Measurements from ENCODE around the gene STYK1. TPM values are rescaled to one million over a fixed set of nuclear protein-coding genes. Genes with fewer than 3 reads are reported as not detected.

The STYK1 gene
- total RNA-seq, 1 donor from 2014 or later = 11.4 TPM

DNA sequence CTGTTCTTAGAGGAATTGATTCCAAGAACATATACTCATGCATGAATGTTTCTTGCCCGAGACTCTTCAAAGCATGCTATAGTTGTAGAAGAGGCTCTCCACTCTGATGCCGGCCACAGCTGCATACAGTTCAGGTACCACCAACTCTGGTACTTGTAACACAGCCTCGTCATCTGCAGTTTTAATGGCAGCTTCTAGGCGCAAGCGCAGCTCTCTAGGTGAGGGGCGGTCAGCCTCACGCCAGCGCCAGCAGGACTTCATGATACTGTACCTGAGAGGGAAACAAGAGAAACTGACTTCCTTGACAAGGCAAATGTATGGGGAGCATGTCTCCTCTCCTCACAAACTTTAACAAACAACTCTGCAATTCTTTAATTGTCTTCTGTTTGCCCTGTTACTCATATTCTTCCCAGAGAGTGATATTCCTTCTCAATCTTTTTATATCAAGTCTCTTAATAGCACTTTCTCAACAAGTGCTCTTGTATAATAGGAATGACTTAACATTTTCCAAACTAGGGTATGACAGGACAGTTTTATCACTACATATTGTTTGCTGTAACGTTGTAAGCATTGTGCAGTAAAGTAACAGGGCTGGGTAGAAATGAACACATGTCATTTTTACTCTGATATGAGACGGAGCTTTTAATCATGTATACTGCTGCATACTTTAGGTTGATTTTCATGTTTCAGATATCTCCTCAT lies 53.6 kb downstream of the STYK1 start:
- no peak overlapping the region for H3K4me3 Mint-ChIP-seq (ENCODE audit: unreplicated experiment)
- no peak overlapping the region for H3K27ac Mint-ChIP-seq (ENCODE audit: unreplicated experiment)
- DNase-seq (ENCODE audit: low spot score) = no peak
- H3K27me3 Mint-ChIP-seq (ENCODE audit: unreplicated experiment) = no peaks in the 10 kb centered on the region
- H3K36me3 Mint-ChIP-seq (ENCODE audit: low read depth, unreplicated experiment) = no peaks in the 10 kb centered on the region
- no peaks in the 10 kb centered on the region for H3K4me1 Mint-ChIP-seq (ENCODE audit: unreplicated experiment)
- TF ChIP-seq, protein P1, sequence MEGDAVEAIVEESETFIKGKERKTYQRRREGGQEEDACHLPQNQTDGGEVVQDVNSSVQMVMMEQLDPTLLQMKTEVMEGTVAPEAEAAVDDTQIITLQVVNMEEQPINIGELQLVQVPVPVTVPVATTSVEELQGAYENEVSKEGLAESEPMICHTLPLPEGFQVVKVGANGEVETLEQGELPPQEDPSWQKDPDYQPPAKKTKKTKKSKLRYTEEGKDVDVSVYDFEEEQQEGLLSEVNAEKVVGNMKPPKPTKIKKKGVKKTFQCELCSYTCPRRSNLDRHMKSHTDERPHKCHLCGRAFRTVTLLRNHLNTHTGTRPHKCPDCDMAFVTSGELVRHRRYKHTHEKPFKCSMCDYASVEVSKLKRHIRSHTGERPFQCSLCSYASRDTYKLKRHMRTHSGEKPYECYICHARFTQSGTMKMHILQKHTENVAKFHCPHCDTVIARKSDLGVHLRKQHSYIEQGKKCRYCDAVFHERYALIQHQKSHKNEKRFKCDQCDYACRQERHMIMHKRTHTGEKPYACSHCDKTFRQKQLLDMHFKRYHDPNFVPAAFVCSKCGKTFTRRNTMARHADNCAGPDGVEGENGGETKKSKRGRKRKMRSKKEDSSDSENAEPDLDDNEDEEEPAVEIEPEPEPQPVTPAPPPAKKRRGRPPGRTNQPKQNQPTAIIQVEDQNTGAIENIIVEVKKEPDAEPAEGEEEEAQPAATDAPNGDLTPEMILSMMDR (IDR thresholded peaks at IDR 0.05; ENCODE audit: unreplicated experiment) = no peak
- no peaks in the 10 kb centered on the region for H3K9me3 Mint-ChIP-seq (ENCODE audit: unreplicated experiment)

DNA sequence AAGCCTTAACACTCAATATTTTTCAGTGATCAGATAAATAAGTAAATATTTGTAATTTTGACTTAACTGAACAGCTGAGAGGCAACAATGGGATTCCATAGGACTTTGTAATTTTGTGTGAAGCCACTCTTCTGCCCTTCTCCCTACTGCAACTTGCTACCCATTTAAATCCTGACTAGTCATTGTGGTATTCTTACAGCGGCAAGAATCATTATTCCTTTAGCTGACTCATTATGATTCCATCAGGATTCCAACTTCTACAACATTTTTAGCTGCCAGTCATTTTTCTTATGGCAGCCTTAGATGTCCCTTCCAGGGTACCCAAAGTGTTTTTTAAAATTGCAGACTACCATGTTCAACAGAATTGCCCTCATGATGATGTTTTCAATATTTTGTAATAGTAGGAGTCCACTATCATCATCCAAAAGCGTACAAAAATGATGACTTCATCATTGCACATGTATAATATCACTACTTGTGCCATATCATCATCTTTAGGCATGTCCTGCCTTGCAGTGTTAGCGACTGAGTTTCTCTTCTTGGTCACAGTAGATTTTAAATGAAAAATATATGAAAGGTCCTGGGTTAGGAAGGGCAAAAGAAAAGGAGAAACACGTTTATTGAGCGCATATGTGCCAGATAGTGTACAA lies 55.4 kb downstream of the STYK1 start:
- no peaks in the 10 kb centered on the region for H3K9me3 Mint-ChIP-seq (ENCODE audit: unreplicated experiment)
- no peak overlapping the region for H3K4me3 Mint-ChIP-seq (ENCODE audit: unreplicated experiment)
- H3K27ac Mint-ChIP-seq (ENCODE audit: unreplicated experiment) = no peak overlapping the region
- no peaks in the 10 kb centered on the region for H3K36me3 Mint-ChIP-seq (ENCODE audit: low read depth, unreplicated experiment)
- H3K4me1 Mint-ChIP-seq (ENCODE audit: unreplicated experiment) = peaks cover 4% of the 10 kb centered on the region
- no peak for DNase-seq (ENCODE audit: low spot score)
- H3K27me3 Mint-ChIP-seq (ENCODE audit: unreplicated experiment) = peaks cover under 1% of the 10 kb centered on the region
- TF ChIP-seq, protein P1 (IDR thresholded peaks at IDR 0.05; ENCODE audit: unreplicated experiment) = no peak

DNA sequence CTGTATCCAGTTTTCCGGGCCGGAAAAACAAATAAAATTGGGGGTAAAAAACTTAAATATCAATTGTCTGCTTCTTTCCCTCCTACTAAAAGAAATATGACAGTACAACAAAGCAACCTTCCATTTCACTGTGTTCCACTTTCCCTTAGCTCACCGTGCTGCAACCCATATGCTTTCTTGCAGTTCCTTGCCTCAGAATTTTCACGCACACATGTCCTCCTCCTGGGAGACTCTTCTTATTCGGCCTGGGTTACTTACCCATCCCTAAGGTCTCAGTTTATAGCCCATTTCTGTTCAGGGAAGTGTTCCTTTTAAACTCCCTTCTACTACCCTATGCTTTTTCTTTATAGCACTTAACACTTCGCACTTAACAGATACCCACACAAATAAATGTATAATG lies 56.0 kb downstream of the STYK1 start:
- no peak overlapping the region for H3K4me3 Mint-ChIP-seq (ENCODE audit: unreplicated experiment)
- DNase-seq (ENCODE audit: low spot score) = no peak
- peaks cover 7% of the 10 kb centered on the region for H3K4me1 Mint-ChIP-seq (ENCODE audit: unreplicated experiment)
- H3K36me3 Mint-ChIP-seq (ENCODE audit: low read depth, unreplicated experiment) = no peaks in the 10 kb centered on the region
- no peak overlapping the region for H3K27ac Mint-ChIP-seq (ENCODE audit: unreplicated experiment)
- H3K9me3 Mint-ChIP-seq (ENCODE audit: unreplicated experiment) = no peaks in the 10 kb centered on the region
- H3K27me3 Mint-ChIP-seq (ENCODE audit: unreplicated experiment) = peaks cover 4% of the 10 kb centered on the region
- TF ChIP-seq, protein P1 (IDR thresholded peaks at IDR 0.05; ENCODE audit: unreplicated experiment) = no peak

DNA sequence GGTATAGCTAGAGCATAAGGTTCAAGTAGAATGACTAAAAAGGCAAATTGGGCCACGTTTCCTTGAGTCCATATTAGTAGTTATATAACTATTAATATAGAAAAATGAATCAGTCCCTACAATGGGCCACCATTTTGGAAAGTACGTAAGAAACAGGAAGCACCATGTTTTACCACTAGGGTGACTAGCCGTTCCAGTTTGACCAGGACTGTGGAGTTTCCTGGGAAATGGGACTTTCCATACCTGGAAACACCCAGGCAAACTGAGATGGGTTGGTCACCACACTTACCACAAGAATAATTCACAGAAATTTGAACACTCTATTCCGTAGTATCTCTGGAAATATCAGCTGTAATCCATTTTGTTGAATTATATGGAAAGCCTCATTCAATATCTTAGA lies 58.3 kb downstream of the STYK1 start:
- Mint-ChIP-seq H3K36me3 (ENCODE audit: low read depth, unreplicated experiment) (no peaks in the 10 kb centered on the region), H3K27ac (ENCODE audit: unreplicated experiment) (no peak overlapping the region), H3K27me3 (ENCODE audit: unreplicated experiment) (peaks cover 8% of the 10 kb centered on the region), H3K4me3 (ENCODE audit: unreplicated experiment) (no peak overlapping the region), H3K9me3 (ENCODE audit: unreplicated experiment) (no peaks in the 10 kb centered on the region), H3K4me1 (ENCODE audit: unreplicated experiment) (peaks cover 15% of the 10 kb centered on the region)
- TF ChIP-seq, protein P1 (IDR thresholded peaks at IDR 0.05; ENCODE audit: unreplicated experiment) = peak; percentile 25
- DNase-seq (ENCODE audit: low spot score) = no peak

DNA sequence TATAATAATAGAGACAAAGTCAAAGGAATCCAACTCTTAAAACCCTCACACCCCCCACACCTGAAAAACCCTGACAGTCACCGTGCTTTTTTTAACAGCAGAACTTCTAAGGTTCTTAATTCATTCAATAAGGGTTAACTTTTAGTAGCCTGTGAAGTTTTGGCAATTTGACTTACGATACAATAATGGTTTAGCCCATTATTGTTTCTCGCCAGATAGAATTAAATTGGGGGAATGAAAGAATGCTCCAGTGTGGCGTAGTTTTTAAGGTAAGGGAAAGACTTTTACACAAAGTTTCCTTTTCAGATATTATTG lies 59.8 kb downstream of the STYK1 start:
- TF ChIP-seq, protein P1 (IDR thresholded peaks at IDR 0.05; ENCODE audit: unreplicated experiment) = no peak
- peaks cover 4% of the 10 kb centered on the region for H3K36me3 Mint-ChIP-seq (ENCODE audit: low read depth, unreplicated experiment)
- peaks cover 8% of the 10 kb centered on the region for H3K27me3 Mint-ChIP-seq (ENCODE audit: unreplicated experiment)
- peak overlapping the region; percentile 99 for H3K27ac Mint-ChIP-seq (ENCODE audit: unreplicated experiment)
- H3K4me3 Mint-ChIP-seq (ENCODE audit: unreplicated experiment) = peak overlapping the region; percentile 99
- H3K4me1 Mint-ChIP-seq (ENCODE audit: unreplicated experiment) = peaks cover 15% of the 10 kb centered on the region
- DNase-seq (ENCODE audit: low spot score) = no peak
- no peaks in the 10 kb centered on the region for H3K9me3 Mint-ChIP-seq (ENCODE audit: unreplicated experiment)

Measured in endothelial cell (in vitro differentiated cells).